ENCODE data around the gene PRUNE2.

GRCh38 chr9:76904661-76905457, 1.1 kb downstream of the PRUNE2 start:
- TF ChIP-seq CTCF (IDR thresholded peaks at IDR 0.05) (no peak), POLR2AphosphoS5 (IDR thresholded peaks at IDR 0.05) (no peak), POLR2A (IDR thresholded peaks at IDR 0.05) (no peak)

Data from breast epithelium (tissue), 3 donors.